ENCODE data around the gene UBAP1L.
"Not testable (repeated sequence)": the region's sequence is repeated elsewhere in the genome, so short reads cannot be mapped to it uniquely, and the experiment has no call there.

DNA sequence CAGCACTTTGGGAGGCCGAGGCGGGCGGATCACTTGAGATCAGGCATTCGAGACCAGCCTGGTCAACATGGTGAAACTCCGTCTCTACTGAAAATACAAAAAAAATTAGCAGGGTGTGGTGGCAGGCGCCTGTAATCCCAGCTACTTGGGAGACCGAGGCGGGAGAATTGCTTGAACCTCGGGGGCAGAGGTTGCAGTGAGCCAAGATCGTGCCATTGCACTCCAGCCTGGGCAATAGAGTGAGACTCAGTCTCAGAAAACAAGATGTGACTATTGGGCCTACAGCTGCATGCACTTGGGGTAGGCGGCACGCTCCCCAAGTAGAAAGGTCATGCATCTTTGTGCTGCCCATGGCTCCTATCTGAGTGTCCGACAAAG lies 21.2 kb downstream of the UBAP1L start:
- not testable (repeated sequence) for TF ChIP-seq EZH2phosphoT487 (IDR thresholded peaks at IDR 0.05; ENCODE audit: insufficient read depth, low read depth); EZH2 (IDR thresholded peaks at IDR 0.05; ENCODE audit: insufficient read depth, poor library complexity, severe bottlenecking)
